Measurements from ENCODE around the gene IQSEC1. TPM values are rescaled to one million over a fixed set of nuclear protein-coding genes. Genes with fewer than 3 reads are reported as not detected.

IQSEC1 gene
- total RNA-seq, 1 donor, result 22.1 TPM

GRCh38 chr3:12952343-12953200 lies 120.7 kb downstream of the IQSEC1 start:
- Histone ChIP-seq H3K4me1 (ENCODE audit: insufficient read depth, low read length) (peaks cover 42% of the 10 kb centered on the region), H2AFZ (ENCODE audit: low read length) (no peak overlapping the region), H3K4me3 (ENCODE audit: insufficient read depth, low read length) (no peak overlapping the region), H3K9me3 (ENCODE audit: low read depth, low read length) (no peaks in the 10 kb centered on the region), H3K4me2 (ENCODE audit: insufficient read depth, low read length) (no peak overlapping the region), H4K20me1 (ENCODE audit: insufficient read depth, low read length) (peaks cover 70% of the 10 kb centered on the region), H3K27ac (ENCODE audit: low read depth, low read length) (no peak overlapping the region), H3K27me3 (ENCODE audit: insufficient read depth, low read length) (no peaks in the 10 kb centered on the region), H3K79me2 (ENCODE audit: insufficient read depth, low read length) (peaks cover 72% of the 10 kb centered on the region), H3K36me3 (ENCODE audit: insufficient read depth, low read length) (no peaks in the 10 kb centered on the region)
- DNase-seq (ENCODE audit: insufficient read length, low spot score, missing footprints), result peak; percentile 71
- TF ChIP-seq CTCF (IDR thresholded peaks at IDR 0.05; ENCODE audit: extremely low read depth, low read depth, low read length), result no peak

DNA sequence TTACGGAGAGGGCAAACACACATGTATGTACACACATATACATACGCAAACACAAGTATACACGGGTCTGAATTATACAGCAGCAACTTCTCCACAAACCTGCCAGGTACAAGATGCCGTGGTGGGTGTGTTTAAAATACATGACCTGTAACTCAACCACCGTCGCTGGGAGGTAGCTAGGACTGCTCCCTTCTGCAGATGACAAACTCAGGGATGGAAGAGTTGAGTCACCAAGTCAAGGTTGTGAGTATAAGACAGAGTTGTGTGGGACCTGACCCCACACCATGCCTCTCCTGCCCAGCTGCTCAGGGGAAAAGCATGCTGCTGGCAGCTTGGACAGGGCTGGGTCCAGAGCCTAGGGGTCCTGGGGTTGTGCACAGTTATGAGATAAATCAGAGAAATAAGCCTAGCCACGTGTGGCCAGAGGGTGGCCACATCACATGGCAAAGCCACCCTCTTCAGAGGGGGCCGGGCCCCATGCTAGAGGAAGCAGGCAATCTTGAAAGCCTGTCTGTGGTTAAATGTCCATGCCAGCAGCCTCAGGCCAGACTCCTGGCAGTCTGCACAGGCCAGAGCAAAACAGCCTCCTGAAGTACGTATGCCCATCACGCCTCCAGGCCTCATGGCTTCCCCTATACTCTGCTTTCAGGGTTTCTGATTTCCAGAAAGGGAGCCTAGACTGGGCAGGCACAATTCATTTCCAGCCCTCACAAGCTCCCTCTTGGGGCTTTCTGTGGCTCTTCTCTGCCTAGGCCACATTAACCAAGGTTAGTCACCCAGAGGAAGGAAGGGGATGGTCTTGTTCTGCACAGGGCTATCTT lies 124.1 kb downstream of the IQSEC1 start:
- Histone ChIP-seq H3K27me3 (ENCODE audit: insufficient read depth, low read length) (no peaks in the 10 kb centered on the region), H2AFZ (ENCODE audit: low read length) (no peak overlapping the region), H3K79me2 (ENCODE audit: insufficient read depth, low read length) (peaks cover 58% of the 10 kb centered on the region), H3K4me3 (ENCODE audit: insufficient read depth, low read length) (no peak overlapping the region), H3K4me2 (ENCODE audit: insufficient read depth, low read length) (peak overlapping the region; percentile 34), H4K20me1 (ENCODE audit: insufficient read depth, low read length) (peaks cover 48% of the 10 kb centered on the region), H3K36me3 (ENCODE audit: insufficient read depth, low read length) (no peaks in the 10 kb centered on the region), H3K4me1 (ENCODE audit: insufficient read depth, low read length) (peaks cover 33% of the 10 kb centered on the region), H3K27ac (ENCODE audit: low read depth, low read length) (peak overlapping the region; percentile 81), H3K9me3 (ENCODE audit: low read depth, low read length) (no peaks in the 10 kb centered on the region)
- peak; percentile 93 for DNase-seq (ENCODE audit: insufficient read length, low spot score, missing footprints)
- no peak for TF ChIP-seq CTCF (IDR thresholded peaks at IDR 0.05; ENCODE audit: extremely low read depth, low read depth, low read length)

DNA sequence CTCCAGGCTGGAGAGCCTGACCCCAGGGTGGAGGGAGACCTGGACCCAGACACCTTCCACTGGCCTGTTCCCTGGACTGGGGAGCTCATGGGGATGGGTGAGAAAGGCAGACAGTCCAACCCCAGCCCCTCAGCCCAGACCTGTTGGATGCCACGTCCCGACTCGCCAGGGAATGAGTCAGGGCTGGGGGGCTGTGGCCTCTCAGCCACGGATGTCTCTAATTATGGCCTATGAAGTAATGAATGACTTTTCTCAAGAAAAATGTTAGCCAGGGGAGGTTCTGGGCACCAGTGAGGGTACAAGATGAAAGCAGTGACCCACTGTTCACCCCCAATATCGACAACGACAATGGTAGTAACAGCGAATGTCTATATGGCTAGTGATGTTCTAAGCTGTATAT lies 124.9 kb downstream of the IQSEC1 start:
- Histone ChIP-seq H3K36me3 (ENCODE audit: insufficient read depth, low read length) (no peaks in the 10 kb centered on the region), H3K4me2 (ENCODE audit: insufficient read depth, low read length) (peak overlapping the region; percentile 34), H4K20me1 (ENCODE audit: insufficient read depth, low read length) (peaks cover 50% of the 10 kb centered on the region), H2AFZ (ENCODE audit: low read length) (no peak overlapping the region), H3K4me1 (ENCODE audit: insufficient read depth, low read length) (peaks cover 33% of the 10 kb centered on the region), H3K27me3 (ENCODE audit: insufficient read depth, low read length) (no peaks in the 10 kb centered on the region), H3K9me3 (ENCODE audit: low read depth, low read length) (no peaks in the 10 kb centered on the region), H3K4me3 (ENCODE audit: insufficient read depth, low read length) (no peak overlapping the region), H3K79me2 (ENCODE audit: insufficient read depth, low read length) (peaks cover 53% of the 10 kb centered on the region), H3K27ac (ENCODE audit: low read depth, low read length) (peak overlapping the region; percentile 81)
- DNase-seq (ENCODE audit: insufficient read length, low spot score, missing footprints), result peak; percentile 96
- TF ChIP-seq CTCF (IDR thresholded peaks at IDR 0.05; ENCODE audit: extremely low read depth, low read depth, low read length), result no peak
